ENCODE results near the gene ZDHHC11.
"Not testable (repeated sequence)": the region's sequence is repeated elsewhere in the genome, so short reads cannot be mapped to it uniquely, and the experiment has no call there.

Gene ZDHHC11

DNA sequence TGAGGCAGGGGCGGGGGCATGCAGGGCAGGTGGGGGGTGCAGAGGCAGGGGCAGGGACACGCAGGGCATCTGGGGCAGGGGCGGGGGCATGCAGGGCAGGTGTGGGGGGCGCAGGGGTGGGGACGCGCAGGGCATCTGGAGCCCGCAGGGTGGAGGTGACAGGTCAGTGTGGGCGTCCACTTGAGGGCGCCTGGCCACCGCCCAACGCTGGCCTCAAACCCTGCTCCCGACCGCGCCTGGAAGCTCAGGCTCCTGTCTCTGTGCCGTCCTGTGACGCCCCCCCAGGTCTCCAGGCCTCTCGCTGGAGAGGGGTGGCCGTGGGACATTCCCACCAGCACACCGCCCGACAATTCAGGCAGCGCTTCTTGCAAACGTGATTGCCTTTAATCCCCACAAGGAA, 6.9 kb downstream of the ZDHHC11 start:
- H3K9ac ChIP-seq (ENCODE audit: low read length); H3K9me3 ChIP-seq (ENCODE audit: control insufficient read depth, low read length); H3K36me3 ChIP-seq (ENCODE audit: control insufficient read depth in 1 of 2, insufficient read depth in 2 of 2, low read depth in 1 of 2, low read length in 2 of 2); H3K79me1 ChIP-seq (replicated peaks; ENCODE audit: low read length, poor library complexity, severe bottlenecking); H3K18ac ChIP-seq (ENCODE audit: low read depth in 1 of 2, low read length in 2 of 2); H2AK5ac ChIP-seq (ENCODE audit: low read length, severe bottlenecking); H3K27me3 ChIP-seq (ENCODE audit: control insufficient read depth in 1 of 2, insufficient read depth in 1 of 2, low read length in 2 of 2); H3K4me1 ChIP-seq (ENCODE audit: control insufficient read depth, insufficient read depth, low read depth, low read length); H3K4ac ChIP-seq (ENCODE audit: low read depth in 1 of 2, low read length in 2 of 2); H2BK15ac ChIP-seq (ENCODE audit: low read depth, poor library complexity, severe bottlenecking); H3K4me3 ChIP-seq (ENCODE audit: insufficient read depth in 1 of 2, low read depth in 1 of 2, low read length in 2 of 2); H2BK5ac ChIP-seq (ENCODE audit: low read depth, low read length, poor library complexity, severe bottlenecking); H2BK12ac ChIP-seq (ENCODE audit: low read length in 2 of 2); H2BK120ac ChIP-seq (ENCODE audit: low read depth, low read length); H2AFZ ChIP-seq (ENCODE audit: low read depth, low read length); H3K23ac ChIP-seq (ENCODE audit: low read length in 2 of 2); H3K4me2 ChIP-seq (ENCODE audit: low read length, poor library complexity, severe bottlenecking); H4K91ac ChIP-seq (ENCODE audit: low read length); DNase-seq; H3K27ac ChIP-seq (ENCODE audit: low read length, poor library complexity, severe bottlenecking); H4K8ac ChIP-seq (ENCODE audit: low read length): not testable (repeated sequence)
- WGBS, result 89% methylated on average over 21 of the region's 22 CpGs
- peak overlapping the region in 1 of 2 experiments; percentile 48 for H3K14ac ChIP-seq (ENCODE audit: low read length in 2 of 2)

DNA sequence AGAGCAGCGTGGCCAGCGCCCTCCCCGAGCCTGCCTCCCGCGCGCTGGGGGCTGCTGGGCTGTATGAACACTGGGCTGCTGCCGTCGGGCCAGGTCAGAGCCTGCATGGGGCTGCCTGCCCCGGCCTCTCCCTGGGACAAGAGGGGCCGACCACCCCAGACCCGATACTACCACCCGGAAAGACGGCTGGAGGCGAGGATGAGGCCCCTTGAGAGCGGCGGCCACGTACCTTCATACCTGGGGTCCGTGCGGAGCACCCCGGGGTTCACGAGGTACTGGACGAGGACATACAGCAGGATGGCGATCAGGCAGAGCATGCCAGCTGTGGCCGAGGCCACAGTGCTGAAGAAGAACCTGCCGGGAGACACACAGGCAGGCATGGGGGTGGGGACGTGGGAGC, 7.4 kb downstream of the ZDHHC11 start:
- DNase-seq; H3K23ac ChIP-seq (ENCODE audit: low read length in 2 of 2): not testable (repeated sequence)
- WGBS, result no CpG with 5 or more reads among the region's 26 CpGs

DNA sequence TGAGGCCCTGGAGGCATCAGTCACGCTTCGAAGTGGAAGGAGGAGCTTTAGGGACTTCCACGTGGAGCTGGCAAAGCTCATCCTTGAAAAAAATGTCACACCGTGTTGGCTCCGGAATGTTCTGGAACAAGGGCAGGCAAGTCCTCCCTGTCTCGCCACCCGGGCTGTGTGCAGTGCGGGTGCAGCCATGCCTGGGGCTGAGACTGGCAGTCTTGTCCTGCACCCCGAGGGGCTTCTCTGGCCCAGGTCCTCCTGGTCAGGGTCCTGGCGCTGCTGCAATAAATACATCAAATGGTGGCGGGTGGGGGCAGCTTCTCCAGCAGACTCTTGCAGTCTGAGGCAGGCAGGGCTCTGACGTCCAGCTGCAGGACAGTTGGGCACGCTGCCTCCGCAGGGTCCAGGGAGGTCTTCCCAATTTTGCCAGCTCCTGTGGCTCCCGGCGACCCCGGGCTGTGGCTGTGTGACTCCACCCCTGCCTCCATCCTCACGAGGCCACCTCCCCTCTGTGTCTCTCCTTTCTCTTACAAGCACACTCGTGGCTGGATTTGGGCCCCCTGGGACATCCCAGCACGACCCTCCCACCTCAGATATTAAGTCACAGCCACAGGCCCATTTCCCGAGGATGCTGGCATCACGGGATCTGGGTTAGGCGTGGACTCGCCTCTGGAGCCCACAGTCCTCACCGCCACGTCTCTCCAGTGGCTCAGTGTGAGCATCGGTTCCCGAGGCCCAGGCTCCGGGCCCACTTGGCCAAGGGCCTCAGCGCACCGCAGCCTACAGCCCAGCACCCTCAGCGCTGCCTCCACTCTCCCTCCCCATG, 8.2 kb downstream of the ZDHHC11 start:
- not testable (repeated sequence) for H2BK120ac ChIP-seq (ENCODE audit: low read depth, low read length); H3K4me2 ChIP-seq (ENCODE audit: low read length, poor library complexity, severe bottlenecking); H2BK12ac ChIP-seq (ENCODE audit: low read length in 2 of 2); H3K4me1 ChIP-seq (ENCODE audit: control insufficient read depth, insufficient read depth, low read depth, low read length); H2AFZ ChIP-seq (ENCODE audit: low read depth, low read length); H2BK5ac ChIP-seq (ENCODE audit: low read depth, low read length, poor library complexity, severe bottlenecking); H3K9ac ChIP-seq (ENCODE audit: low read length); H3K27me3 ChIP-seq (ENCODE audit: control insufficient read depth in 1 of 2, insufficient read depth in 1 of 2, low read length in 2 of 2); H3K14ac ChIP-seq (ENCODE audit: low read length in 2 of 2); H4K8ac ChIP-seq (ENCODE audit: low read length); H3K4ac ChIP-seq (ENCODE audit: low read depth in 1 of 2, low read length in 2 of 2); H3K36me3 ChIP-seq (ENCODE audit: control insufficient read depth in 1 of 2, insufficient read depth in 2 of 2, low read depth in 1 of 2, low read length in 2 of 2); H3K9me3 ChIP-seq (ENCODE audit: control insufficient read depth, low read length); H3K4me3 ChIP-seq (ENCODE audit: insufficient read depth in 1 of 2, low read depth in 1 of 2, low read length in 2 of 2); H2BK15ac ChIP-seq (ENCODE audit: low read depth, poor library complexity, severe bottlenecking); H4K91ac ChIP-seq (ENCODE audit: low read length); H3K79me1 ChIP-seq (replicated peaks; ENCODE audit: low read length, poor library complexity, severe bottlenecking); H3K18ac ChIP-seq (ENCODE audit: low read depth in 1 of 2, low read length in 2 of 2); H3K23ac ChIP-seq (ENCODE audit: low read length in 2 of 2); DNase-seq; H3K27ac ChIP-seq (ENCODE audit: low read length, poor library complexity, severe bottlenecking); H2AK5ac ChIP-seq (ENCODE audit: low read length, severe bottlenecking)
- WGBS, result 86% methylated on average over 25 of the region's 32 CpGs

More for the DNA sequence above, 7.4 kb downstream of the ZDHHC11 start:
- not testable (repeated sequence) for H2BK12ac ChIP-seq (ENCODE audit: low read length in 2 of 2); H2BK120ac ChIP-seq (ENCODE audit: low read depth, low read length); H3K4me2 ChIP-seq (ENCODE audit: low read length, poor library complexity, severe bottlenecking); H2BK15ac ChIP-seq (ENCODE audit: low read depth, poor library complexity, severe bottlenecking); H3K27me3 ChIP-seq (ENCODE audit: control insufficient read depth in 1 of 2, insufficient read depth in 1 of 2, low read length in 2 of 2); H3K4me3 ChIP-seq (ENCODE audit: insufficient read depth in 1 of 2, low read depth in 1 of 2, low read length in 2 of 2); H3K9ac ChIP-seq (ENCODE audit: low read length); H3K27ac ChIP-seq (ENCODE audit: low read length, poor library complexity, severe bottlenecking); H4K91ac ChIP-seq (ENCODE audit: low read length); H4K8ac ChIP-seq (ENCODE audit: low read length); H3K9me3 ChIP-seq (ENCODE audit: control insufficient read depth, low read length); H2AK5ac ChIP-seq (ENCODE audit: low read length, severe bottlenecking); H3K79me1 ChIP-seq (replicated peaks; ENCODE audit: low read length, poor library complexity, severe bottlenecking); H3K4ac ChIP-seq (ENCODE audit: low read depth in 1 of 2, low read length in 2 of 2); H2AFZ ChIP-seq (ENCODE audit: low read depth, low read length); H3K36me3 ChIP-seq (ENCODE audit: control insufficient read depth in 1 of 2, insufficient read depth in 2 of 2, low read depth in 1 of 2, low read length in 2 of 2); H3K14ac ChIP-seq (ENCODE audit: low read length in 2 of 2); H3K4me1 ChIP-seq (ENCODE audit: control insufficient read depth, insufficient read depth, low read depth, low read length); H3K18ac ChIP-seq (ENCODE audit: low read depth in 1 of 2, low read length in 2 of 2); H2BK5ac ChIP-seq (ENCODE audit: low read depth, low read length, poor library complexity, severe bottlenecking)

DNA sequence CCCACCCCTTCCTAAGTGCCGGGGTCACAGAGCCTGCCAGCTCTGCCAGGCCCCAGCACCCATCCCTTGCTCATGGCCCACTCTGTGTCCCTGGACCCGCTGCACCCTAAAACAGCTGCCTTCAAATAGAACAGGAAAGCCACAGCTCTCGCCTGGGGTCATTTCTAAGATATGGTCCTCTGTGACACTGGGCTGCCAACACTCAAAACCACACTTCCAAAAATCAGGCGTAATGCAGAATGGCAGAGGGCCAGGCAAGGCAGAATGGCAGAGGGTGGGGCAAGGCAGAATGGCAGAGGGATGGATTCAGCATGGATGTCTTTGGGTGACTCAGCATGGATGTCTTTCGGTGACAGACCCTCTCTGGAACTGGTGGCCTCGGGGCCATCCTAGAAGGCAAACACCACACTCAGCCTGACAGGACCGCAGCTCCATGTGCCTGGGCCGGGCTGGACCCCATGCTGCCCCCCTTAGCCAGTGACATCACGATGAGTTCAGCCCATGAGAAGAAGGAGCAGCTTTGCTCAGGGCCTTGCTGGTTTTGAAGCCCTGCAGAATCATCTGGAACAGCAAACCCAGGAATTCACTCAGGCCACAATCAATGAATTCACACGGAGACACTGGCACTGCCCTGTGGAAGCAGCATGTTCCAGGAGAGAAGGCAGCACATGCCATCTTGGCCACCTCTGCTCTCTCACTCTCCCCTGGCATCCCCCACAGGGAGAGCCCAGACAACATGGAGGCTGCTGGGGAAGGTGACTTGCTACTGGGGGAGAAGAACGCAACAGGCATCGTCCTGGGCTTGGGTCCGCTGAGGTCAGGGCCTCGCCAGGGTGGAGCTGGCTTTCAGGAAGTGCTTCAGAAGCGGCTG, 9.0 kb downstream of the ZDHHC11 start:
- H3K79me1 ChIP-seq (replicated peaks; ENCODE audit: low read length, poor library complexity, severe bottlenecking); H3K4me2 ChIP-seq (ENCODE audit: low read length, poor library complexity, severe bottlenecking); DNase-seq; H3K4me1 ChIP-seq (ENCODE audit: control insufficient read depth, insufficient read depth, low read depth, low read length); H4K8ac ChIP-seq (ENCODE audit: low read length); H2BK5ac ChIP-seq (ENCODE audit: low read depth, low read length, poor library complexity, severe bottlenecking); H3K14ac ChIP-seq (ENCODE audit: low read length in 2 of 2); H3K18ac ChIP-seq (ENCODE audit: low read depth in 1 of 2, low read length in 2 of 2); H2BK120ac ChIP-seq (ENCODE audit: low read depth, low read length); H4K91ac ChIP-seq (ENCODE audit: low read length); H3K9ac ChIP-seq (ENCODE audit: low read length); H3K4ac ChIP-seq (ENCODE audit: low read depth in 1 of 2, low read length in 2 of 2); H3K23ac ChIP-seq (ENCODE audit: low read length in 2 of 2); H3K36me3 ChIP-seq (ENCODE audit: control insufficient read depth in 1 of 2, insufficient read depth in 2 of 2, low read depth in 1 of 2, low read length in 2 of 2); H3K4me3 ChIP-seq (ENCODE audit: insufficient read depth in 1 of 2, low read depth in 1 of 2, low read length in 2 of 2); H2BK12ac ChIP-seq (ENCODE audit: low read length in 2 of 2); H3K27ac ChIP-seq (ENCODE audit: low read length, poor library complexity, severe bottlenecking); H3K9me3 ChIP-seq (ENCODE audit: control insufficient read depth, low read length); H2BK15ac ChIP-seq (ENCODE audit: low read depth, poor library complexity, severe bottlenecking); H3K27me3 ChIP-seq (ENCODE audit: control insufficient read depth in 1 of 2, insufficient read depth in 1 of 2, low read length in 2 of 2); H2AFZ ChIP-seq (ENCODE audit: low read depth, low read length); H2AK5ac ChIP-seq (ENCODE audit: low read length, severe bottlenecking): not testable (repeated sequence)
- WGBS, result 87% methylated on average over 12 of the region's 15 CpGs

All from mesenchymal stem cell (in vitro differentiated cells and primary cell).